SHP77 (cell line): ENCODE data around the gene SLIT3.

Experiments used
- DNase-seq, 2 experiments: peaks; one replicate each; lab custom pipeline; 2025; lab: John Stamatoyannopoulos, UW

The SLIT3 gene

GRCh38 chr5:169029661-169030274 is 271.2 kb downstream of the SLIT3 start:
- no peak for DNase-seq

GRCh38 chr5:169029037-169029436 is 271.9 kb downstream of the SLIT3 start:
- DNase-seq: no peak

- no peak for DNase-seq
These were observed 273.4 kb downstream of the SLIT3 start for GRCh38 chr5:169027501-169028061.

- no peak for DNase-seq
These were observed 275.4 kb downstream of the SLIT3 start for GRCh38 chr5:169025491-169025890.

GRCh38 chr5:169024421-169024820 is 276.5 kb downstream of the SLIT3 start:
- no peak for DNase-seq

- no peak for DNase-seq
These were observed 278.2 kb downstream of the SLIT3 start for GRCh38 chr5:169022718-169023117.

- no peak for DNase-seq
These were observed 280.8 kb downstream of the SLIT3 start for GRCh38 chr5:169020102-169020501.

GRCh38 chr5:169018925-169019324 is 282.0 kb downstream of the SLIT3 start:
- DNase-seq: no peak

- no peak for DNase-seq
These were observed 284.9 kb downstream of the SLIT3 start for GRCh38 chr5:169015991-169016390.

GRCh38 chr5:169013846-169014245 is 287.1 kb downstream of the SLIT3 start:
- no peak for DNase-seq

- no peak for DNase-seq
These were observed 287.7 kb downstream of the SLIT3 start for GRCh38 chr5:169013208-169013728.

GRCh38 chr5:169012450-169012849 is 288.5 kb downstream of the SLIT3 start:
- DNase-seq: no peak

- DNase-seq: no peak
These were observed 289.5 kb downstream of the SLIT3 start for GRCh38 chr5:169011451-169011850.

- no peak for DNase-seq
These were observed 289.9 kb downstream of the SLIT3 start for GRCh38 chr5:169011009-169011408.

GRCh38 chr5:169009123-169009522 is 291.8 kb downstream of the SLIT3 start:
- DNase-seq: no peak

- no peak for DNase-seq
These were observed 293.8 kb downstream of the SLIT3 start for GRCh38 chr5:169006842-169007790.

GRCh38 chr5:169004551-169004950 is 296.4 kb downstream of the SLIT3 start:
- no peak for DNase-seq

- DNase-seq: no peak
These were observed 297.0 kb downstream of the SLIT3 start for GRCh38 chr5:169003721-169004541.

GRCh38 chr5:169002953-169003555 is 297.9 kb downstream of the SLIT3 start:
- no peak for DNase-seq

- no peak for DNase-seq
These were observed 299.5 kb downstream of the SLIT3 start for GRCh38 chr5:169001394-169001793.

GRCh38 chr5:168995024-168995423 is 305.9 kb downstream of the SLIT3 start:
- no peak for DNase-seq
